ENCODE data around the gene HMG20A.

GRCh38 chr15:77415450-77416147 lies 5.1 kb upstream of the HMG20A start:
- TF ChIP-seq POLR2A (IDR thresholded peaks at IDR 0.05) = no peak
- TF ChIP-seq CTCF (IDR thresholded peaks at IDR 0.05) = no peak
- peak in 1 of 2 donors; percentile 18 for TF ChIP-seq EP300 (IDR thresholded peaks at IDR 0.05)
